Vagina (tissue), 2 donors: ENCODE results near the gene ARVCF.

Experiments used
- CTCF ChIP-seq, 3 experiments: fragments of 450-650 bp in 2 of 3; fragments of 200-600 bp in 1 of 3; sonication (generic) in 1 of 3; IDR thresholded peaks; one replicate each; pipeline ENCODE4 v1.5.1; 2017 to 2019; ENCODE audit warnings: antibody characterized with exemption in 3 of 3, mild to moderate bottlenecking in 2 of 3, moderate library complexity in 2 of 3
- POLR2A ChIP-seq, 2 donors: fragments of 450-650 bp; IDR thresholded peaks; one replicate each; pipeline ENCODE4 v1.6.1; 2017; ENCODE audit warnings: antibody characterized with exemption in 2 of 2, mild to moderate bottlenecking in 2 of 2, moderate library complexity in 2 of 2
- POLR2AphosphoS5 ChIP-seq, 2 donors: sonication (generic); formaldehyde crosslinking; IDR thresholded peaks; one replicate each; pipeline ENCODE4 v1.9.0; 2017; ENCODE audit warnings: antibody characterized with exemption in 2 of 2, mild to moderate bottlenecking in 2 of 2, low read depth in 1 of 2; ENCODE audit not compliant: insufficient read depth in 1 of 2

- TF ChIP-seq CTCF (IDR thresholded peaks at IDR 0.05), result no peak
- no peak for TF ChIP-seq POLR2AphosphoS5 (IDR thresholded peaks at IDR 0.05; ENCODE audit: insufficient read depth in 1 of 2, low read depth in 1 of 2)
- no peak for TF ChIP-seq POLR2A (IDR thresholded peaks at IDR 0.05)
Measured at GRCh38 chr22:20032407-20032991, 15.9 kb upstream of the ARVCF start.
